GM21447 (cell line): Measurements from ENCODE around the gene ZKSCAN4.

Experiments
- ATAC-seq: cut with Tn5 transposase; IDR thresholded peaks from one replicate; pipeline ENCODE4 v1.9.1; 2021; ENCODE audit not compliant: unreplicated experiment

ZKSCAN4 gene

GRCh38 chr6:28252009-28252975, at the start of gene ZKSCAN4:
TSS of gene ZKSCAN4 (minus strand) at chr6:28252269. CDS start at chr6:28251980, 289 bp downstream.
- peak; percentile 86 for ATAC-seq

DNA sequence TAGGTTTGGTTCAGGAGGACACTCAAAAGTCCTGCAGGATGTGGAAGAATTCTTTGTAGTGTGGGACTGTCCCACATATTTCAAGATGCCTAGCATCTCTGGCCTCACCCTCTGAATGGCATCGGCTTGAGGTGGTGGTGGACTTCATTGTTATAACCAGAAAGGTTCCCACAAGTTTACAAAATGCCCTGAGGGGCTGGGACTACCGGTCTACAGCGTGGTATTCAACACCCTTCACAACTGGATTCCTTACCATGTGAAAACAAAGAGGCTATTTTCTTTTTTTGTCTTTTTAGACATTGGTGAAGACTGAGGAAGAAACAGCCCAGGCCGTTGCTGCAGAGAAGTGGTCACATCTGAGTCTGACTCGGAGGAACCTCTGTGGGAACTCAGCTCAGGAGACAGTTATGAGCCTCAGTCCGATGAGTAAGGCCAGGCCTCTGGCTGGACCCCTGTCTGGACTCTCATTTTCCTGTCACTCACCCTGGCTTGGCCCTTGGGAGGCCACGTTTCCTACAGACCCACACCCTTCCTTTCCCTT, 44.5 kb upstream of the ZKSCAN4 start:
- ATAC-seq: no peak

DNA sequence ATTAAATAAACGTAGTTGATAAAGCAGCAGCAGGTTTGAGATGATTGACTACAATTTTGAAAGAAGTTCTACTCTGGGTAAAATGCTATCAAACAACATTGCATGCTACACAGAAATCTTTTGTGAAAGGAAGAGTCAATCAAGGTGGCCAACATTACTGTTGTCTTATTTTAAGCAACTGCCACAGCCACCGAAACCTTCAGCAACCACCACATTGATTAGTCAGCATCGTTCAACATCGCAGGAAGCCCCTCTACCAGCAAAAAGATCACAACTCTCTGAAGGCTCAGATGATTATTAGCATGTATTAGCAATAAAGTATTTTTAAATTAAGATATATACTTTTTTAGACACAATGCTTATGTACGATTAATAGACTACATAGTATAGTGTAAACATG, 43.3 kb upstream of the ZKSCAN4 start:
- ATAC-seq: no peak

GRCh38 chr6:28291573-28291972, 39.5 kb upstream of the ZKSCAN4 start:
- no peak for ATAC-seq

DNA sequence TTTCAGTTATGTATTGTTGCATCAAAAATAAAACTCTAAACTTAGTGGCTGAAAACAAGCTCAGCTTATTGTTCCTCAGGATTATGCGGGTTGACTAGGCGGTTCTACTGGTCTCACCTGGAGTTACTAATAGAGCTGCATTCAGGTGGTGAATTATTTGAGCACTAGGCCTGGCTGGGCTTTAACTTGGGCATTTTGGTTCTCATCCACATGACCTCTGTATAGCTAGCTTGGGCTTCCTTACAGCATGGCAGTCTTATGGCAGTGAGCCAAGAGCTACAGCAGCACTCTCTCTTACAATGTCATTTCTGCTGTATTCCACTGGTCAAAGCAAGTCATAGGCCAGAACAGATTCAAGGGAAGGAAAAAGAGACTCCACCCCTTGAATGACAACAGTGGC, 30.9 kb upstream of the ZKSCAN4 start:
- ATAC-seq: no peak

- ATAC-seq: peak; percentile 78
Measured at GRCh38 chr6:28281288-28282064, 29.4 kb upstream of the ZKSCAN4 start, which contains the start of gene PGBD1. TSS of gene PGBD1 (plus strand) at chr6:28281572. CDS start at chr6:28283814, 2,242 bp downstream.

DNA sequence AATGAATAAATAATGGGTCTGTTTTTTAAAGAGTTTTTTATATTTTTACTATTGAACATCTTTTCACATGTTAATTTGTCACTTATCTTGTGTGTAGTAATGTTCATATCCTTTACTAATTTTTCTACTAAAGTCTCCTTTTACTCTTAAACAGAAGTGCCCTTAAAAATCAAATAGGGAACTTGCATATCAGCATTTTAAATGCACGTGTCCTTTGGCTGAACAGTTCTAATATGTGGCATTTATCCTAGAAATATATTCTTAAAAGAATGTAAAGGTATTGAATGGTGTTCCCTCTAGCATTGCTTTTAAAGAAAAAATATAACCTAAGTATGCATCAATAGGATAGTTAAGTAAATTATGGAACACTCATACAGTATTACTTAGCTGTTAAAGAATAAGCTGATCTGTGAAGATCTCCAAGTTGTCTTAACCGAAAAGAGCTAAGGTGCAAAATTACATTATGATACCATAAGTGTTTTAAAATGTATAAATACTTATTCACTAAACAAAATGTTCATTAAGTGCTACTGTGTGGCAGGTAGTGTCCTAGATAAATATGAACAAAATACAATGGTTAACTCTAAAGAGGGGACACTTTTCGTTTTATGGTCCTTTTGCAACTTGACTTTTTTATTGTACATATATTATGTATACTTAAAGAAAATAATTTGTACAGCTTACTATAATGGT, 28.7 kb upstream of the ZKSCAN4 start:
- ATAC-seq: no peak

DNA sequence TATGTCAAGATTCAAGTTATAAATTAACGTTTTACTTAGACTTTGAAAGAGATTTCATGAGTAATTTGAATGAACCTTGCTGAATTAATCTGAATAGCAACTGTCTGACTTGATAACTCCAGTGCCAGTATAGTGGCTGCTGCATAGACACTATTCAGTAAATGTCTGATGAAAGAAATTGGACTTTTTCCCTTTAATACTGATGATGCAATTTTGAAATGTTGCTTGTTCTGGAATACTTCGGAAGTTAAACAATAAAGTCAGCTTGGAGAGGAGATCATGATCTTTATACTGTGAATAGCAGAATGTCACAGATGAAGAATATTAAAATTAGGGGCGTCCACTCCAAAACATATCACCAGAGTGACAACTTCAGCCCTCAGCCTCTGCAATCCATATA, 25.7 kb upstream of the ZKSCAN4 start:
- no peak for ATAC-seq

- no peak for ATAC-seq
Measured at GRCh38 chr6:28274888-28275287, 22.8 kb upstream of the ZKSCAN4 start.

- no peak for ATAC-seq
Measured at GRCh38 chr6:28269492-28269891, 17.4 kb upstream of the ZKSCAN4 start.

DNA sequence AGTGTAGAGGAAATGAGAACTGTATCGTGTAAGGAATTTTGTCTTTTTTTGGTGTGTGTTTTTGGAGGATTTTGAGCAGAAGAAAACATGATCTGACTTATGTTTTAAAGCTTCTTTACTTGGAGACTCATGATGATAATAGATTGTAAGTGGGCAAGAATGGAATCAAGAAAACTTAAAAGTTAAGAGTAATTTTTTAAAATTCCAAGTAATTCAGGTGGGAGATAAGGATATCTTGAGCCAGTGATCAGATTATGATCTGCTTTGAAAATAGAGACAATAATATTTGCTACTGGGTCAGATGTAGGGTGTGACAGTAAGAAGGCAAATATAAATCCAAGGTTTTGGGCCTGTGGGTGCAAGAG, 15.6 kb upstream of the ZKSCAN4 start:
- ATAC-seq: no peak

GRCh38 chr6:28266962-28267694, 15.1 kb upstream of the ZKSCAN4 start, which contains the start of gene ZSCAN26:
TSS of gene ZSCAN26 (plus strand) at chr6:28267143. CDS start at chr6:28271920, 4,777 bp downstream.
- ATAC-seq: peak; percentile 92

- ATAC-seq: no peak
Measured at GRCh38 chr6:28266563-28266961, 14.5 kb upstream of the ZKSCAN4 start.

- no peak for ATAC-seq
Measured at GRCh38 chr6:28264834-28265401, 12.8 kb upstream of the ZKSCAN4 start.

DNA sequence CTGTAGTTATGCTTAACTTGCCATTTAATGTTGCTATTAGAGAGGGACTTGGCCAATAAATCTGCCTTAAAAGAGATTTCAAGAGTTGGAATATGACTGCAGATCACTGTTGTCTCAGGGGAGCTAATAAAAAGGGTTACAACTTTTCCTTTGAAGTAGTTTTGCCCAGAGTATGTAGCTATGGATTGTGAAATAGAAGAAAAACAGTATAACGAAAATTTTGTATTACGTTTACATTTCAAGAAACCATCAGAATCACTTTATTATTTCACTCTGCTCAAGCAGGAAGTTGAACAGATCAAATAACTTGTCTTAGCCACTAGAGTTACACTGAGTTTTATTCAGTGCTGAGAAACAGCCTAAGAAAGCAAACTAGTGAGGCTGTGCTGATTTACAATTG, 11.9 kb upstream of the ZKSCAN4 start:
- no peak for ATAC-seq

GRCh38 chr6:28258877-28259777, 7.1 kb upstream of the ZKSCAN4 start, which contains the start of gene NKAPL:
TSS of gene NKAPL (plus strand) at chr6:28259297. CDS start at chr6:28259372, 75 bp downstream.
- no peak for ATAC-seq

- ATAC-seq: no peak
Measured at GRCh38 chr6:28257042-28257441, 5.0 kb upstream of the ZKSCAN4 start.

DNA sequence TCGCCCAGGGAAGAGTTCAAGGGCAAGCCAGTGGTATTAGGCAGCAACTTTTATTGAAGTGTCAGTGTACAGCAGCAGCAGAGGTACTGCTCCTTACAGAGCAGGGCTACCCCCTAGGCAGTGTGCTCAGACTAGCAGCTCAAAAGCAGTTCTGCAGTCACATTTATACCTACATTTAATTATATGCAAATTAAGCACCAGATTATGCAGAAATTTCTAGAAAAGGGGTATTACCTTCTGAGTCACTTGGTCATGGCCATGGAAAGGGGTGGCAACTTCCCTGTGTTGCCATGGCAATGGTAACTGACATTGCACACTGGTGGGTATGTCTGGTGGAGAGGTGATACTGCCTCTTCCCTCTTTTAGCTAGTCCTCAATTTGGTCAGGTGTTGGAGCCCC, 2.1 kb upstream of the ZKSCAN4 start:
- ATAC-seq: no peak

GRCh38 chr6:28251661-28252008, 434 bp downstream of the ZKSCAN4 start:
- peak; percentile 49 for ATAC-seq
